Measurements from ENCODE around the gene PIP5KL1.

Gene PIP5KL1

DNA sequence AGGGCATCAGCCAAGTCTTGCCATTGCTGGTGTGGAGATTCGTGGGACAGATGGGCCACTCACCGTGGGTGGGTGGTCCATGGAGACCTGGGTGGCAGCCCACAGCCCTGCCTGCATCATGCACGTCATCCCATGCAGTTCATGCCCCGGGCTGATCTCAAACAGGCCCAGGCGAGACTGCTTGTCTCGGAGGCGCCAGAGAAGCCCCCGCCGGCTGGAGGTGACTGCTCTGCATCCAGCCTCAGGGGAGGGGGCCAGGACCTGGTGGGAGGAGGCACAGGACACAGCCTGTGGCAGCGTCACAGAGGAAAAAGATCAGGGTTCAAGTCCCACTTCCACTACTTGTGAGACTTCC lies 975 bp downstream of the PIP5KL1 start:
- no peak for DNase-seq

GRCh38 chr9:127928676-127929624 lies 1.6 kb downstream of the PIP5KL1 start:
- DNase-seq: no peak

- DNase-seq: no peak
Observed at GRCh38 chr9:127927988-127928675, 2.4 kb downstream of the PIP5KL1 start.

- DNase-seq: no peak
Observed at GRCh38 chr9:127927201-127927987, 3.2 kb downstream of the PIP5KL1 start.

GRCh38 chr9:127926906-127927200 lies 3.7 kb downstream of the PIP5KL1 start:
- no peak for DNase-seq

- no peak for DNase-seq
Observed at GRCh38 chr9:127925959-127926905, 4.3 kb downstream of the PIP5KL1 start.

DNA sequence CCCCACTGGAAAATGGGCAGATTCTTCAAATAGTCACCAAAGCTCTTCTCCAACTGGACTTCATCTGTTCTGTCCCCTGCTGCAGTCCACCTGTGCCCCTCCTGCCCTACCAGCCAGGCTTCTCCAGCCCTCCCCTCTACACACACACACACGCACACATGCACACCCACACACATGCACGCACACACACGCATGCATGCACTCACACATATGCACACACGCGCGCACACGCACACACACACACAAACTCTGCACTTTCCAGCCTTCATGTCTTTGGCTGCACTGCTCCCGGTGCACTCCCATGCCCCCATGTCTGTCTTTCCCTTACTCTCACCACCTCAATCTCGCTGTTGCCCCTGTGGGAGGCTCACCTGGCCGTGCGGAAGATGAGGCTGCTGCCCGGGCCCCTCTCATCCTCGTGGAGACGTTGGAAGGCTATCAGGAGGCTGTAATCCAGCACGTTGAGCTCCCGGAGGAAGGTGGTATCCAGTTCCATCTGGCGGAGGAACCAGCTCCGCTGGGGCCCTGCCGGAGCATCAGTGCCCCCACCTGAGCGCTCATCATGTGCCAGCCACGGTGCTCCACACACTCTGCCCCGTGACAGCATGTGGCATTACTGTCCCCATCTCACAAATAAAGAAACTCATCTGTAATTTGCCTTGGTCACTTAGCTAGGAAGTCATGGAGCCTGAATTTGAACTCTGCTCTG lies 5.7 kb downstream of the PIP5KL1 start:
- no peak for DNase-seq

- no peak for DNase-seq
Observed at GRCh38 chr9:127923771-127924170, 6.8 kb downstream of the PIP5KL1 start.

- DNase-seq: no peak
Observed at GRCh38 chr9:127923046-127923445, 7.5 kb downstream of the PIP5KL1 start.

DNA sequence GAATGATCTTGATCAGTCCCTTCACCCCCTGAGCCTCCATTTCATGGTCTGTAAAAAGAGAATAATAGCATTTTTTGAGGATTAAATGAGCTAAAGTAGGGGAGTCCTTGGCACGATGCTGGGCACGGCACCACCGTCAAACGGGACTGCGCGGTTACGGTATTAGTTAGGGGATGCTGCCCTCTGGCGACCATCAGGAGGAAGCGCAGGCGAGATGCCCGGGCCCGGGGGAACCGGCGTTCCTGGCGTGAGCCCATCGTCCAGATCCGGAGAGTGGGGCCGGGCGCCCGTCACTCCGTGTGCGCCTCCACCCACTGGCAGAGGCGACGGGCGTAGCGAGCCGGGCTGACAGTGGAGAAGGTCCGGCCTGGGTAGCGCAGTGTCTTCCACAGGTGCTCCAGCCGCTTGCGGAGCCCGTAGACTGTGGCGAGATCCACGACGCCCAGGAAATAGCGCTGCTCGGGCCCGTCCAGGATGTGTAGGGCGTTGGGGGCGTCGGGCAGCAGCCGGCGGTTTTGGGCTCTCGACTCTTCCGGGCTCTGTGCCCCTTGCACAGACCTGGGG lies 8.9 kb downstream of the PIP5KL1 start:
- DNase-seq: no peak

DNA sequence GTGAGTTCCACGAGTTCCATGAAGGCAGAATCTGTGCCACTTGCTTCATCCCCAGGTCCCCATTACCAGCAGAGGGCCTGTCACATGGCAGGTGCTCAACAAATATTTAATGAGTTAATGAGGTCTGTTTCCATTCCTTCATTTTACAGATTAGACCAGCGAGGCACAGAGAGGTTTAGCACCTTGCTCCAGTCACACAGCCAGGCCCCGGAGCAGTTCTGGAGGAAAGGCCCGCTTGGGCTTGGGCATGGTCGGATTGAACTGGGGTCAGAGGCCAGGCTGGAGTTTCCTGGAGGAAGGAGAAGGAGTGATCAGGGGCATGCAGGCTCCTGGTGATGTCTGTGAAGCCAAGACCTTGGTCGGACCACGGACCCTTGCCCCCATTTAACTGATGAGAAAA lies 9.8 kb downstream of the PIP5KL1 start:
- no peak for DNase-seq

DNA sequence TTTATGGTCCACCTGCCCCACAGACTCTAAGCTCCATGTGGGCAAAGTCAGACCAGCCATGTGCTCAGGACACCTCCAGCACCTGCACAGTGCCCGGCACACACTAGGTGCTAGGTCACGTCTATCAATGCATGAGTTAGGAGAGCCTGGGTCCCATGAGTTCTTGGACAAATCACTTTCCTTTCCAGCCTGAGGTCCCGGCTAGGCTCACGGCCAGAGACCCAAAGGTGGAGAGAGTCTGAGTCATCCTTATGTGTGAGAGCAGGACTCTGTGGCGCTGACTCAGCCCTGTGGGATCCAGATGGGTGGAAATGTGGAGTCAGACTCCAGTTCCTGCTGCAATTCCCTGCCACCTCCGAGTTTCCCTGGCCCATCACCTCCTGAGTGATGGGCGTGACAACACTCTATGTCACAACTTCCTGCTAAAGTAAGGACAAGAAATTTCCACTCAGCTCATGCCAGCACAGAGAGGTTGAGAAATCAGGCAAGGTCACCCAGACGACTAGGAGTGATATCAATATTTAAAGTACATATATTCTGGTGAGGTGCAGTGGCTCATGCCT lies 11.2 kb downstream of the PIP5KL1 start:
- DNase-seq: peak; percentile 72

GRCh38 chr9:127918183-127919107 lies 12.1 kb downstream of the PIP5KL1 start:
- no peak for DNase-seq

DNA sequence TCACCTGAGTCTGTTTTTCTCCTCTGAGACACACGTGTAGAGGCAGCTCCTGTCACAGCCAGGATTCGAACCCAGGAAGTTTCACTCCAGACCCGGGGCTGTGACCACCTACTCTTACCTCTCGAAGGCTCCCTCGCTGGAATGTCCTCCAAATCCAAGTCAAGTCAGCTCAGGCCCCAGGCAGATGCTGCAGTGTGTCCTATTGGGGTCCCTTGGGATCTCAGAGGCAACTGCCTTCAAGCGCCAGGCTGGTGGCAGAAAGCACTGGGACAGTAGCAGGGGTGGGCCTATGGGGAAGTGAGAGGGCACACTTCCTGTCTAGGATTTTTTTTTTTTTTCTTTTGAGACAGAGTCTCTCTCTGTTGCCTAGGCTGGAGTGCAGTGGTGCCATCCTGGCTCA lies 13.0 kb downstream of the PIP5KL1 start:
- no peak for DNase-seq

DNA sequence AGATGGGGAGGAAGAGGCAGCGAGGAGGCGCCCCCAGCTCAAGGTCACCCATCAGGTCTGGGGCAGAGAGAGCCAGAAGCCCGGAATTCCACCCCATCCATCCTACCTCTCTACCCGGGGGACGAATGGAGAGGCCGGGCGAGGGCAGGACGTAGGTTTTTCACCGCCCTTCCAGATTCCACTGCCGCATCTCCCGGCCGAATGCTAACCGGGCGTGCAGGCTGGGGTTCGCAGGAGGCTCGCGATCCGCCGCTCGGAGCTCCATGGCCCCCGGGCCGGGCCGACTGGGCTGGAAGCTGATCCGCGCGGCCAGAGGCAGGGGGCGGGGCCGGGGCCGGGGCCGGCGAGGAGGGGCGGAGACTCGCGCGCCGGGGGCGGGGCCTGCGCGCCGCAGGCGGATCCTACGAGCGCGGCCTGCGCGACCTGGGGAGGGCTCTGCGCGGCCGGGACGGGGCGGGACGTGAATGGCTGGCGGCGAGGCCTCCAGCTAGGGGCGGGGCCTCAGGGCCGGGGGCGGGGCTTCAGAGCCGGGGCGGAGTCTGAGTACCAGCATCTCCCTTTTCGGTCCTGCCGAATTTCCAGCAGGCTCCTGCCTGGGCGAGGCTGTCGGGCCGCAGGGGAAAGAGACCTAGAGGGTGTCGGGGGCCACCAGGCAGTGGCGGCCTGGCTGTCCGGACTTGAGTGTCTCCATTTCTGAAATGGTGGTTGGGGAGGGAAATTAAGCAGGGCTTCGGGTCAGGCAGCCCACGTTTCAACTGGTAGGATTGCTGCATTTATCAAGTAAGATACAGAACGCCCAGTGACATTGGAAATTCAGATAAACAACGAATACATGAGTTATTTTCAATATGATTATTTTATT lies 13.6 kb downstream of the PIP5KL1 start, which contains the start of gene ST6GALNAC4:
Gene ST6GALNAC4, minus strand, starts transcription at position 322 of the 862 bp plus-strand sequence. CDS start 622 bp downstream, outside the sequence.
- DNase-seq: peak; percentile 96

- DNase-seq: no peak
Observed at GRCh38 chr9:127915801-127916719, 14.5 kb downstream of the PIP5KL1 start.

DNA sequence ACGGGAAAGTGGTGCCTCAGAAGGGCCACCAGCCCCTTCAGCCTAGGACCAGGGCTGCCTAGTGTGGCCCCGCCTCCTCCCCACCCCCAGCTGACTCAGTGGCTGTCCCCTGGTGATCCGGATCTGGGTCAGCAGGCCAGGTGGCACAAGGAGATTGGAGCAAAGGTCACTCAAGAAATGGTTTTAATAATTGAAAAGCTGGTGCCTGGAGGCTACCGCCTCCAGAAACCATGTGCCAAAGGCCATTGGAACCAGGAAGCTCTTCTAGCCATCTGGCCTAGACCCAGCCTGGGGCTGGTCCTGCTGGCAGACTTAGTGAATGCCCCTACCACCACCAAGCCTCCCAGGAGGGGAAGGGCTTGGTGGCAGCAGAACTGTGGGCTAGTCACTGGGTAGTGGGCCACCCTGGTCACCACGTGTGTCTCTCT lies 15.2 kb downstream of the PIP5KL1 start:
- no peak for DNase-seq

Data from left hindlimb (tissue), 1 donor.